ENCODE data around the gene GINS1. TPM values are rescaled to one million over a fixed set of nuclear protein-coding genes. Genes with fewer than 3 reads are reported as not detected.
A peak's percentile ranks its signal among the peaks of the same experiment; 100 is the strongest.

Gene GINS1
- total and polyA plus RNA-seq, 10 donors, result 0.85 to 3.9 (median 2.7) TPM

DNA sequence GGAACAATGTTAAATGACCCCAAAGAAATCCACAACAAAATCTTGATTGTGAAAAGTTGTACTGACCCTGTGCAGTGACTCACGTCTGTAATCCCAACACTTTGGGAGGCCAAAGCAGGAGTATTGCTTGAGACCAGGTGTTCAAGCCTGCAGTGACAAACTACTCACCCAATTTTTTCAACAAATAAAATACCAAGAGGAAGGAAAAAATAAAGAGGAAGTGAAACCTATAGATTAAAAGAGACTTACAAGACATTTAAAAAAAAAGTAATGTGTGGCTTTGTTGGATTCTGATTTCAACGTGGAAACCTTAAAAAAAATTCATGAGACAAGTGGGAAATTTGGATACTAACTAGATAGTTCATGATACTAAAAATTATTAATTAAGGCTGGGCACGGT, 31.9 kb downstream of the GINS1 start:
- H3K27ac ChIP-seq, result no peak overlapping the region
- H3K4me1 ChIP-seq, result peaks cover 0 to 9% (median 2%) of the 10 kb centered on the region in 6 donors
- H3K27me3 ChIP-seq (replicated peaks in 1 of 7), result no peaks in the 10 kb centered on the region
- peaks cover 0 to 8% (median 0%) of the 10 kb centered on the region in 6 donors for H3K36me3 ChIP-seq
- DNase-seq, result no peak
- TF ChIP-seq, protein P1, sequence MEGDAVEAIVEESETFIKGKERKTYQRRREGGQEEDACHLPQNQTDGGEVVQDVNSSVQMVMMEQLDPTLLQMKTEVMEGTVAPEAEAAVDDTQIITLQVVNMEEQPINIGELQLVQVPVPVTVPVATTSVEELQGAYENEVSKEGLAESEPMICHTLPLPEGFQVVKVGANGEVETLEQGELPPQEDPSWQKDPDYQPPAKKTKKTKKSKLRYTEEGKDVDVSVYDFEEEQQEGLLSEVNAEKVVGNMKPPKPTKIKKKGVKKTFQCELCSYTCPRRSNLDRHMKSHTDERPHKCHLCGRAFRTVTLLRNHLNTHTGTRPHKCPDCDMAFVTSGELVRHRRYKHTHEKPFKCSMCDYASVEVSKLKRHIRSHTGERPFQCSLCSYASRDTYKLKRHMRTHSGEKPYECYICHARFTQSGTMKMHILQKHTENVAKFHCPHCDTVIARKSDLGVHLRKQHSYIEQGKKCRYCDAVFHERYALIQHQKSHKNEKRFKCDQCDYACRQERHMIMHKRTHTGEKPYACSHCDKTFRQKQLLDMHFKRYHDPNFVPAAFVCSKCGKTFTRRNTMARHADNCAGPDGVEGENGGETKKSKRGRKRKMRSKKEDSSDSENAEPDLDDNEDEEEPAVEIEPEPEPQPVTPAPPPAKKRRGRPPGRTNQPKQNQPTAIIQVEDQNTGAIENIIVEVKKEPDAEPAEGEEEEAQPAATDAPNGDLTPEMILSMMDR (IDR thresholded peaks at IDR 0.05 in 8 of 11, conservative IDR thresholded peaks at IDR 0.05 in 3 of 11), result no peak
- TF ChIP-seq POLR2AphosphoS5 (IDR thresholded peaks at IDR 0.05) (no peak), POLR2A (IDR thresholded peaks at IDR 0.05) (no peak)
- H3K9me3 ChIP-seq, result no peaks in the 10 kb centered on the region
- H3K4me3 ChIP-seq, result no peak overlapping the region
- intact Hi-C loops (cut with DNase I; ENCODE audit: low total_unique reads), result no loop called here
- WGBS, 5 donors, result 49 to 60% (median 53%) methylated on average over 3 of the region's 3 CpGs

GRCh38 chr20:25444556-25444955, 37.1 kb downstream of the GINS1 start:
- Histone ChIP-seq H3K4me1 (peaks cover 0 to 3% (median 0%) of the 10 kb centered on the region in 6 donors), H3K9me3 (peaks cover 0 to 6% (median 0%) of the 10 kb centered on the region in 8 donors), H3K4me3 (no peak overlapping the region), H3K27ac (no peak overlapping the region), H3K27me3 (replicated peaks in 1 of 7) (no peaks in the 10 kb centered on the region), H3K36me3 (peaks cover 0 to 41% (median 0%) of the 10 kb centered on the region in 6 donors)
- no peak for TF ChIP-seq POLR2A (IDR thresholded peaks at IDR 0.05)
- no peak for TF ChIP-seq POLR2AphosphoS5 (IDR thresholded peaks at IDR 0.05)
- TF ChIP-seq, protein P1 (IDR thresholded peaks at IDR 0.05 in 8 of 11, conservative IDR thresholded peaks at IDR 0.05 in 3 of 11), result no peak
- peak; percentile 6 for DNase-seq
- 98 to 100% (median 99%) methylated on average over 4 of the region's 4 CpGs for WGBS, 5 donors
- intact Hi-C loops (cut with DNase I; ENCODE audit: low total_unique reads), result no loop called here

GRCh38 chr20:25447671-25448070, 40.2 kb downstream of the GINS1 start:
- Histone ChIP-seq H3K27ac (no peak overlapping the region), H3K4me3 (no peak overlapping the region), H3K4me1 (no peaks in the 10 kb centered on the region), H3K9me3 (peaks cover 0 to 6% (median 0%) of the 10 kb centered on the region in 8 donors), H3K27me3 (replicated peaks in 1 of 7) (no peaks in the 10 kb centered on the region), H3K36me3 (peaks cover 0 to 47% (median 0%) of the 10 kb centered on the region in 6 donors)
- TF ChIP-seq, protein P1 (IDR thresholded peaks at IDR 0.05 in 8 of 11, conservative IDR thresholded peaks at IDR 0.05 in 3 of 11), result no peak
- no peak for TF ChIP-seq POLR2A (IDR thresholded peaks at IDR 0.05)
- no peak for TF ChIP-seq POLR2AphosphoS5 (IDR thresholded peaks at IDR 0.05)
- 79 to 97% (median 87%) methylated on average over 6 of the region's 6 CpGs for WGBS, 5 donors
- DNase-seq, result peak; percentile 5
- intact Hi-C loops (cut with DNase I; ENCODE audit: low total_unique reads), result no loop called here

GRCh38 chr20:25452333-25452732, 44.9 kb downstream of the GINS1 start:
- 93 to 96% (median 94%) methylated on average over 6 of the region's 6 CpGs for WGBS, 5 donors
- Histone ChIP-seq H3K27me3 (replicated peaks in 1 of 7) (no peaks in the 10 kb centered on the region), H3K9me3 (peaks cover 0 to 6% (median 0%) of the 10 kb centered on the region in 8 donors), H3K27ac (no peak overlapping the region), H3K36me3 (peaks cover 0 to 48% (median 7%) of the 10 kb centered on the region in 6 donors), H3K4me1 (no peaks in the 10 kb centered on the region), H3K4me3 (no peak overlapping the region)
- DNase-seq, result no peak
- intact Hi-C loops (cut with DNase I; ENCODE audit: low total_unique reads), result no loop called here
- TF ChIP-seq POLR2A (IDR thresholded peaks at IDR 0.05), result no peak
- TF ChIP-seq, protein P1 (IDR thresholded peaks at IDR 0.05 in 8 of 11, conservative IDR thresholded peaks at IDR 0.05 in 3 of 11), result no peak
- no peak for TF ChIP-seq POLR2AphosphoS5 (IDR thresholded peaks at IDR 0.05)
